ENCODE results near the gene DCTN4. TPM values are rescaled to one million over a fixed set of nuclear protein-coding genes. Genes with fewer than 3 reads are reported as not detected.
"Not testable (repeated sequence)": the region's sequence is repeated elsewhere in the genome, so short reads cannot be mapped to it uniquely, and the experiment has no call there.

The DCTN4 gene
- total RNA-seq, 1 donor from 2014 or later = 33.7 TPM

GRCh38 chr5:150778088-150778516 lies 19.3 kb upstream of the DCTN4 start:
- DNase-seq = peak; percentile 72

- peak; percentile 19 for DNase-seq
These were observed 18.9 kb upstream of the DCTN4 start for GRCh38 chr5:150777685-150778084.

GRCh38 chr5:150774145-150774544 lies 15.3 kb upstream of the DCTN4 start:
- DNase-seq = peak; percentile 75

GRCh38 chr5:150771034-150771795 lies 12.4 kb upstream of the DCTN4 start:
- no peak for DNase-seq

- DNase-seq = no peak
These were observed 7.4 kb upstream of the DCTN4 start for GRCh38 chr5:150766251-150766650.

- no peak for DNase-seq
These were observed 7.0 kb upstream of the DCTN4 start for GRCh38 chr5:150765799-150766169.

GRCh38 chr5:150765011-150765798 lies 6.4 kb upstream of the DCTN4 start:
- DNase-seq = no peak

GRCh38 chr5:150764530-150764929 lies 5.7 kb upstream of the DCTN4 start:
- DNase-seq = peak; percentile 8

GRCh38 chr5:150763023-150763769 lies 4.4 kb upstream of the DCTN4 start:
- DNase-seq = peak; percentile 65

- DNase-seq = no peak
These were observed 3.4 kb upstream of the DCTN4 start for GRCh38 chr5:150762211-150762610.

- DNase-seq = no peak
These were observed 442 bp upstream of the DCTN4 start for GRCh38 chr5:150759334-150759583.

GRCh38 chr5:150758203-150758530 lies 650 bp downstream of the DCTN4 start:
- DNase-seq = no peak

GRCh38 chr5:150757087-150757649 lies 1.6 kb downstream of the DCTN4 start:
- DNase-seq = no peak

GRCh38 chr5:150753863-150754262 lies 5.0 kb downstream of the DCTN4 start:
- no peak for DNase-seq

- DNase-seq = no peak
These were observed 5.4 kb downstream of the DCTN4 start for GRCh38 chr5:150753463-150753862.

GRCh38 chr5:150751096-150751891 lies 7.5 kb downstream of the DCTN4 start:
- DNase-seq = no peak

- DNase-seq = peak; percentile 13
These were observed 8.3 kb downstream of the DCTN4 start for GRCh38 chr5:150750469-150750868.

GRCh38 chr5:150743142-150743488 lies 15.7 kb downstream of the DCTN4 start:
- DNase-seq = not testable (repeated sequence)

GRCh38 chr5:150742455-150743141 lies 16.2 kb downstream of the DCTN4 start:
- DNase-seq = not testable (repeated sequence)

- no peak for DNase-seq
These were observed 17.8 kb downstream of the DCTN4 start for GRCh38 chr5:150740992-150741391.

- no peak for DNase-seq
These were observed 20.0 kb downstream of the DCTN4 start for GRCh38 chr5:150738862-150739261.

Data from dermis blood vessel endothelial cell (primary cell).